Amniotic epithelial cell (primary cell): ENCODE data around the gene CEP170B.

Experiments
- DNase-seq: peaks from one replicate; pipeline ENCODE4 v3.0.0-alpha.2; 2010; ENCODE audit warnings: low read depth

Gene CEP170B

DNA sequence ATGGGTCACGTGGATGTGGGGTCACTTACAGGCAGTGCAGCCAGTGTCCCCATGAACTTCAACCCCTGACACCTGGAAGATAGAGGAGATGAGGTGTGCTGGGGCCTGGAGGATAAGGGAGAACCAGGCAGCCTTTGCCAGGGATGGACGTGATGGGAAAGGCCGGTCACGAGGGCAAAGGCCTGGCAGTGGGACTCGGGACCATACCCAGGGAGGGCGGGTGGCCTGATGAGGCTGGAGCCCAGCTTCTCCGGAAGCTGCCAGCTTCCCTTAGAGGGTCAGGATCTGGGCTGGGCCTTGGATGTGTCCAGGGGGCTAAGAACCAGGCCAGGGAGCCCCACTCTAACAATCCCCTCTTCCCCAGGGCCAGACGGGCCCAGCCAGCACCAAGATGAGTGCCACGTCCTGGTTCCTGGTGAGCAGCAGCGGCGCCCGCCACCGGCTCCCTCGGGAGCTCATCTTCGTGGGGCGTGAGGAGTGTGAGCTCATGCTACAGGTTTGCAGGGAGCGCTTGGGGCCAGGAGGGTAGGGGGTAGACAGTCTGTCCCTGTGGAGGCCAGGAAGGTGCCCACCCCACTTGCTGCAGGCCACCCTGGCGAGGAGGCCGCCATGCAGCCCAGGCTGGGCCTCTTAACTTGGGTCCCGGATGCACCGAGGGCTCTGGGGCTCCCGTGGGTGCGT is 3.1 kb downstream of the CEP170B start:
- no peak for DNase-seq

- no peak for DNase-seq
Observed at GRCh38 chr14:104868811-104869572, 3.9 kb downstream of the CEP170B start.

- DNase-seq: no peak
Observed at GRCh38 chr14:104869669-104870367, 4.8 kb downstream of the CEP170B start.

- DNase-seq: no peak
Observed at GRCh38 chr14:104870368-104871144, 5.5 kb downstream of the CEP170B start.

DNA sequence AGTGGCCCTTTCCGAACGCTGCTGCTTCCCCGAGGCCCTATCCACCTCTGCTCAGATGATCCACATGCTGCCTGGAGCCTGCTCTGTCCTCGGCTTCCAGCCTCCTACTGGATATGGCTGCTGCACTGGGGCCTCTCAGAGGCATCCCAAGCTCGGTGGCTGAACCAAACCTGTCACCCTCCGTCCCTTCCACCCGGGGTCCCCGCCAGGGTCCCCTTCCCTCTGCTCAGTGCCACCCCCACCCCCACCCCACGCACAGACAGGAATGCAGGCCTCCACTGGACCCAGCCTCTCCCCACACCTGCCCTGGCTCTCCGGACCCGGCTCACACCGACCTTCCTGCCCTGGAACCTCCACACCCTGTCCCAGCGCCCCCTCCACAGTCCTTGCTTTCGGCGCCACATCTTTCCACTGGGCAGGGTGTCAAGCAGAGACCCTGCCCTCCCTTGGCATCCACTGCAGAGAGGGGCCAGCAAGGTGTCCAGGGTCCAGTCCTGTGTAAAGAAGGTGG is 6.1 kb downstream of the CEP170B start:
- DNase-seq: no peak

- no peak for DNase-seq
Observed at GRCh38 chr14:104871656-104872468, 6.8 kb downstream of the CEP170B start.

DNA sequence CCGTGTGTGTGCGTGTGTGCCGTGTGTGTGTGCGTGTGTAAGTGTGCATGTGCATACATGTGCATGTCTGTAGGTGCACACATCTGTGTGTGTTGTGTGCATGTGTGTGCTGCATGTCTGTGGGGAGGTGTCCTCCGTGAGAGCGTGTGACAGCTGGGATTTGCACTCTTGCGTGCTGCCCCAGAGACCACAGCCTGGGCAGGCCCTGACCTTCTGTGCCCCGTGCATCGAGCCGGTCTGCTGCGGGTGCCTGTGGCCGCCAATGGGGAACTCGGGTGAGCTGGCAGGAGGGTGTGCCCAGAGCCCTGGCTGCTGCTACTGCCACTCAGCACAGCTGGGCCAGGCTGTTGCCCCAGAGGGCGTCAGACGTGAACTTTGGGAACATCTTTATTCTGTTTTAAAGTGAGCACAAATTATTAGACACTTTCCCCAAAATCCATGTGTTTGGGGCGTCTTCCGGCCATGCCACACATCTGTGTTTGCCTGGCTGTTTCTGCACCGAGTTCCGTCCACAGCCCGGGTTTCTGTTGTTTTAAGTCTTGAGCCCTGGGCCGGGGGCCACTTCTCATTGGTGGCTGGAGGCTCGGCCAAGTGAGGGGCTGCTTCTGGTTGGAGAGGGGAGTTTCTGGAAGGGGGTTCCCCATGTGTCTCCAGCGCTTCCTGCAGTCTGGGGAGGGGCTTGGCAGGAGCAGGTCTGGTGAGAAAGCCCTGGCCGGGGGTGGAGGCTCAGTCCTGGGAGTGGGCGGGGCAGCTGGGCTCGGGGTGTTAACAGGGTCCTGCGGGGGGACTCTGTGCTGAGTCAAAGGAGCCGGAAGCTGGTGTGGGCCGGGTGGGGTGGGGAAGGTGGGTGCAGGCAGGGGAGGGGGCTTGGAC is 7.6 kb downstream of the CEP170B start:
- peak; percentile 26 for DNase-seq

DNA sequence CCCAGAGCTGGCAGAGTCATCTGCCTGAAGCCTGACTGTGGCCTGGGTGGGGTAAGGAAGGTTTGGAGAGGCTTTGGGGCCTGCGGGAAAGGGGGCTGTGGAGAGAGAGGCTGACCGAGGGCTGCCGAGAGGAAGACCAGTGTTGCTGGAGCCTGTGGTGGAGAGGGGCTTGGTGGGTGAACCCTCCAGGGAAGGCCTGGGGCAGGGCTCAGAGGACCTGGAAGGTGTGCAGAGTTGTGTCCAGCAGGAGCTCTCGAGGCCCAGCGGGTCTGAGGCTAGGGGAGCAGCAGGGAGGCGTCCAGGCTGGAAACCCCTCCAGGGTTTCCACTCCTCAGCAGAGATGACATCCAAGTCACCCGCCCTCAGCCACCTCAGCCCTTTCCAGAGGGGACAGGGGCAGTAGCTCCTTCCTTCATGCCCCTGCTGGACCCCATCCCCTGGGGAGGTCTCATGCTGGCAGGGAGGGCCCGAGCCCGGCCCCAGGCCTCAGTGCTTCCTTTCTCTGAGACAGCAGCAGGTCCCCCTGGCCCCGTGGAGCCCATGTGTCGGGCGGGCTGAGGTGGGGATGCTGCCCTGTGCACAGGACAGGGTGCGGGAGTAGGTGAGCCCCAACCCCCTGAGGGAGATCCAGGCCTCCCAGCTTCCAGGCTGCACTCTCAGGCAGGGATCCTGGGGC is 8.4 kb downstream of the CEP170B start:
- no peak for DNase-seq

DNA sequence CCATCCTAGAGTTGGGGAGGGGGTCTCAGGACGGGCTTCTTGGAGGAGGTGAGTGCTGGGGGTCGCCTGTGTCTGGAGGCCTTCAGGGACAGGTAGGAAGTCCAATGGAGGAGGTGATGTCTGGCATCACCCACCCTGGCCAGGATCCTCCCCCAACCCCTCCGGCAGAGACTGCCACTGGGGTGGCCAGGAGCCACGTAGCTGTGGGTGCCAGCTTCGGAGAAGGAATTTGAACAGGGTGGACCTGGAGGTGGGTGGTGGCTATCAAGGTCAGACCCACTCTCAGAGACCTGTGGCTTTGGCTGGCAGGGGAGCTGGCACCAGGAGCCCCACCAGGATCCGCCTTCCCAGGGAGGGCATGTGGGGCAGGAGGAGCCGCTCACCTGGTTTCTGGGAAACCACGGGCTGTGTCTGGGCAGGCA is 9.1 kb downstream of the CEP170B start:
- no peak for DNase-seq

- DNase-seq: no peak
Observed at GRCh38 chr14:104874571-104875411, 9.7 kb downstream of the CEP170B start.

DNA sequence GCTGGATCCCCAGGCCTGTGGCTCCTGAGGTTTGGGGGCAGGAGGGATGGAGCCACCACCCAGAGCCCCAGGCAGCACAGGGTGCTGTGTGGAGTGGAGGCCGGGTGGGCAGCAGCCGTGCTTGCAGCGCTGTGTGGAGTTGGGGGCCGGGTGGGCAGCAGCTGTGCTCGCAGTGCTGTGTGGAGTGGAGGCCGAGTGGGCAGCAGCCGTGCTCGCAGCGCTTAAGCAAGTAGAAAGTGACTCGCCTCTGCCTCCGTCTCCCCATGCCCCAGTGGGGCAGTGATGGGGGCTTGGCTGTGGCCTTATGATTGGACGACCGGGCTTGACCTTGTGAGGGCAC is 10.3 kb downstream of the CEP170B start:
- DNase-seq: no peak

GRCh38 chr14:104875811-104876210 is 10.7 kb downstream of the CEP170B start:
- DNase-seq: no peak

DNA sequence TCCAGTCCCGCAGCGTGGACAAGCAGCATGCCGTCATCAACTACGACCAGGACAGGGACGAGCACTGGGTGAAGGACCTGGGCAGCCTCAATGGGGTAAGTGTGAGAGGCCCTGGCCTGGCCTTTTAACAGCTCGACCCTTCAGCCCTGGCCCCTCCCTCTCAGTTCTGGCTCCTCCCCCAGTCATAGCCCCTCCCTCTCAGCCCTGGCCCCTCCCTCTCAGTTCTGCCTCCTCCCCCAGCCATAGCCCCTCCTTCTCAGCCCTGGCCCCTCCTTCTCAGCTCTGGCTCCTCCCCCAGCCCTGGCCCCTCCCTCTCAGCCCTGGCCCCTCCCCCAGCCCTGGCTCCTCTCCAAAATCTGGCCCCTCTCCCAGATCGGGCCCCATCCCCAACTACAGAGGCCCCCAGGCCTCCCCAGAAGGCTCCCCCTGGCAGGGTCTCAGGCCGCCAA is 11.2 kb downstream of the CEP170B start:
- DNase-seq: peak; percentile 34

- DNase-seq: no peak
Observed at GRCh38 chr14:104877066-104877805, 12.2 kb downstream of the CEP170B start.

GRCh38 chr14:104877806-104878550 is 12.9 kb downstream of the CEP170B start:
- no peak for DNase-seq

GRCh38 chr14:104878582-104878981 is 13.5 kb downstream of the CEP170B start:
- no peak for DNase-seq
